HG03354 (cell line): ENCODE results near the gene TACO1.
A peak's percentile ranks its signal among the peaks of the same experiment; 100 is the strongest.

Experiments used
- ATAC-seq: cut with Tn5 transposase; IDR thresholded peaks from one replicate; pipeline ENCODE4 v1.9.1; 2021; ENCODE audit warnings: mild to moderate bottlenecking; ENCODE audit not compliant: unreplicated experiment, poor library complexity, severe bottlenecking

Gene TACO1

GRCh38 chr17:63600569-63601438 lies at the start of gene TACO1:
TACO1 (plus strand) TSS chr17:63600895; CDS start chr17:63601084, 189 bp downstream.
- peak; percentile 96 for ATAC-seq

- no peak for ATAC-seq
Observed at GRCh38 chr17:63552211-63552610, 48.5 kb upstream of the TACO1 start.

GRCh38 chr17:63555500-63556156 lies 45.1 kb upstream of the TACO1 start:
- ATAC-seq: no peak

GRCh38 chr17:63557416-63557815 lies 43.3 kb upstream of the TACO1 start:
- no peak for ATAC-seq

- ATAC-seq: no peak
Observed at GRCh38 chr17:63558441-63558840, 42.3 kb upstream of the TACO1 start.

- no peak for ATAC-seq
Observed at GRCh38 chr17:63561819-63562218, 38.9 kb upstream of the TACO1 start.

- ATAC-seq: no peak
Observed at GRCh38 chr17:63563339-63563738, 37.4 kb upstream of the TACO1 start.

GRCh38 chr17:63564562-63564961 lies 36.1 kb upstream of the TACO1 start:
- no peak for ATAC-seq

GRCh38 chr17:63567229-63567628 lies 33.5 kb upstream of the TACO1 start:
- no peak for ATAC-seq

- ATAC-seq: no peak
Observed at GRCh38 chr17:63568563-63568962, 32.1 kb upstream of the TACO1 start.

- no peak for ATAC-seq
Observed at GRCh38 chr17:63571632-63572310, 28.9 kb upstream of the TACO1 start.

- no peak for ATAC-seq
Observed at GRCh38 chr17:63573634-63574033, 27.1 kb upstream of the TACO1 start.

- ATAC-seq: no peak
Observed at GRCh38 chr17:63578027-63578768, 22.5 kb upstream of the TACO1 start.

GRCh38 chr17:63578769-63579111 lies 22.0 kb upstream of the TACO1 start:
- ATAC-seq: no peak

- ATAC-seq: no peak
Observed at GRCh38 chr17:63579633-63580032, 21.1 kb upstream of the TACO1 start.

GRCh38 chr17:63587770-63588169 lies 12.9 kb upstream of the TACO1 start:
- ATAC-seq: no peak

GRCh38 chr17:63588797-63589196 lies 11.9 kb upstream of the TACO1 start:
- ATAC-seq: no peak

GRCh38 chr17:63589646-63590045 lies 11.0 kb upstream of the TACO1 start:
- no peak for ATAC-seq

GRCh38 chr17:63592797-63593196 lies 7.9 kb upstream of the TACO1 start:
- no peak for ATAC-seq

- ATAC-seq: no peak
Observed at GRCh38 chr17:63595132-63595531, 5.6 kb upstream of the TACO1 start.
